CD4-positive, alpha-beta T cell (primary cell): ENCODE results near the gene ZNF276. TPM values are rescaled to one million over a fixed set of nuclear protein-coding genes. Genes with fewer than 3 reads are reported as not detected.
A peak's percentile ranks its signal among the peaks of the same experiment; 100 is the strongest.

ENCODE experiments used
- ATAC-seq: fragments of 200-7000 bp; cut with Tn5 transposase; one replicate; pipeline ENCODE4 v1.10.0; 2022; ENCODE audit warnings: mild to moderate bottlenecking; ENCODE audit not compliant: poor library complexity
- CTCF ChIA-PET: fragments of 350-600 bp; sonication (Branson Sonifier 250); formaldehyde crosslinking; loops from one replicate; lab custom pipeline; 2021; ENCODE audit warnings: antibody characterized with exemption, inconsistent platforms; lab: Charles Lee
- POLR2A ChIA-PET: fragments of 350-600 bp; sonication (Branson Sonifier 250); formaldehyde crosslinking; loops from one replicate; lab custom pipeline; 2021; ENCODE audit warnings: antibody characterized with exemption, inconsistent platforms; lab: Charles Lee
- DNase-seq, 14 experiments: peaks; one replicate each; pipeline ENCODE4 v3.0.0-alpha.2; 2013 to 2020; ENCODE audit warnings: mixed read lengths in 2 of 14
- H3K27ac ChIP-seq, 2 donors: one replicate each; pipeline versions ENCODE4 v1.5.1 to v1.7.0; 2013; ENCODE audit warnings: low read length in 2 of 2, low read depth in 1 of 2, mild to moderate bottlenecking in 1 of 2
- H3K27me3 ChIP-seq, 2 experiments: 1 replicate in 1 of 2; 2 replicates in 1 of 2; pipeline versions ENCODE4 v1.6.1 to v1.7.0; 2013; ENCODE audit warnings: low read length in 2 of 2, control low read depth in 1 of 2, mild to moderate bottlenecking in 1 of 2, moderate library complexity in 1 of 2; ENCODE audit not compliant: insufficient read depth in 2 of 2, control insufficient read depth in 1 of 2
- H3K36me3 ChIP-seq: one replicate; pipeline ENCODE4 v1.6.1; 2013; ENCODE audit warnings: low read length, control low read depth; ENCODE audit not compliant: insufficient read depth
- H3K4me1 ChIP-seq: one replicate; pipeline ENCODE4 v1.6.1; 2013; ENCODE audit warnings: low read length, control low read depth; ENCODE audit not compliant: insufficient read depth
- H3K4me3 ChIP-seq: one replicate; pipeline ENCODE4 v1.5.1; 2013; ENCODE audit warnings: mild to moderate bottlenecking, low read length, moderate library complexity
- H3K9me3 ChIP-seq, 2 experiments: 1 replicate in 1 of 2; 2 replicates in 1 of 2; pipeline versions ENCODE4 v1.6.1 to v1.7.0; 2013; ENCODE audit warnings: low read length in 2 of 2, mild to moderate bottlenecking in 2 of 2, control low read depth in 1 of 2, moderate library complexity in 1 of 2; ENCODE audit not compliant: control insufficient read depth in 1 of 2, insufficient read depth in 1 of 2
- H3K27ac Mint-ChIP-seq: one replicate; pipeline ENCODE4 v1.8.0; 2020; ENCODE audit warnings: mixed read lengths
- H3K27me3 Mint-ChIP-seq: one replicate; pipeline ENCODE4 v1.8.0; 2021; ENCODE audit warnings: mixed read lengths
- H3K36me3 Mint-ChIP-seq: one replicate; pipeline ENCODE4 v1.8.0; 2021; ENCODE audit warnings: low read depth, mixed read lengths
- H3K4me1 Mint-ChIP-seq: one replicate; pipeline ENCODE4 v1.8.0; 2021; ENCODE audit warnings: low read depth, mixed read lengths
- H3K4me3 Mint-ChIP-seq: one replicate; pipeline ENCODE4 v1.8.0; 2020; ENCODE audit warnings: mild to moderate bottlenecking, mixed read lengths
- H3K9me3 Mint-ChIP-seq: one replicate; pipeline ENCODE4 v1.8.0; 2020; ENCODE audit warnings: mixed read lengths
- CTCF ChIP-seq: fragments of 200-600 bp; IDR thresholded peaks from one replicate; pipeline ENCODE4 v1.8.0; 2022; ENCODE audit warnings: antibody characterized with exemption, mild to moderate bottlenecking
- intact Hi-C, 2 experiments: fragments of 100-400 bp; cut with DNase I in 1 of 2; cut with micrococcal nuclease in 1 of 2; formaldehyde crosslinking; loops; one replicate each; pipeline versions ENCODE4 v1.15.1 to v1.9.0; 2023 to 2025; cut with DNase I, micrococcal nuclease
- total RNA-seq, 174 experiments: library from RNA in 2 of 174; stranded (reverse) in 2 of 174; gene quantifications; one replicate each; pipeline ENCODE4 v1.2.3 and lab custom pipeline; 2021 to 2026

Gene ZNF276
- total RNA-seq, 2 experiments from 2014 or later = 127 to 137 TPM

DNA sequence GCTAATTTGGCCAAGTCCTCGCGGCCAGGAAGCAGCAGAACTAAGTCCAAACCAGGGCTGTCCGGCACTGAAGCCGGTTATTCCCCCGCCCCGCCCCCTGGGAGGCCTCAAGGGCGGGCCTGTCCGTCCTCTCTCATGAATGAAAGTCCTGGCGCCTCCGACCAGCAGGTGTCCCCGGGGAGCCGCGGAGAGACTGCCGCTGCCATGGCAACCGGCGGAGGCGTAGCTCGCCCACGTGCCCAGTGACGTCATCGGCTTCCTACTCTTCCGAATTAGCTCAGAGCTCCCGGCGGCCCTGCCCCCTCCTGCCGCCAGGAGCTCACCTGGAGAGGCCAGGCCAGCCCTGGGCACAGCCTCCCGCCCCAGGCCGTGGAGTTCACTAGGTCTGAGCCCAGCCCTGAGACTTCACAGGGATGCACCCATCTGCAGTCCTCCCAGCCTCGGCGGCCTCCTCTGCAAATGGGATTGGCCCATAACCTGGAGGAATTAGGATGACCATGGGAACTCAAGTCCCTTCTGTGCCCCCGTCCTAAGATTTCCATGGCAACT lies 21.2 kb upstream of the ZNF276 start:
- peak; percentile 13 for ATAC-seq
- no peaks in the 10 kb centered on the region for H3K9me3 ChIP-seq
- H3K4me1 ChIP-seq = peaks cover 44% of the 10 kb centered on the region
- peaks cover 21% of the 10 kb centered on the region for H3K36me3 Mint-ChIP-seq
- intact Hi-C loops = loop anchor here (1.0 to 5.0 kb wide), 5 partner anchors 14 to 317 kb away; partner anchors contain the start of genes CDK10 (in 1 of the 2) and DBNDD1 (in 1 of the 2)
- DNase-seq = peak; percentile 87 to 99 (median 94)
- peak overlapping the region; percentile 77 to 92 for H3K27ac ChIP-seq
- no peaks in the 10 kb centered on the region for H3K27me3 Mint-ChIP-seq
- peaks cover 16% of the 10 kb centered on the region for H3K4me1 Mint-ChIP-seq
- peak overlapping the region; percentile 63 for H3K4me3 ChIP-seq
- peak; percentile 80 for TF ChIP-seq CTCF
- peak overlapping the region; percentile 83 for H3K4me3 Mint-ChIP-seq
- POLR2A ChIA-PET = interaction anchor here (0.6 to 4.4 kb wide), 18 partner anchors 11 to 1981 kb away, joined by 3 to 35 read pairs (median 4); partner anchors contain the start of genes CDK10, FANCA, TCF25 and VPS9D1
- CTCF ChIA-PET = interaction anchor here (0.7 to 5.9 kb wide), 36 partner anchors 11 to 217 kb away, joined by 3 to 73 read pairs (median 4); partner anchors contain the start of genes CDK10, CHMP1A, FANCA and SPATA33
- peaks cover 6% of the 10 kb centered on the region for H3K36me3 ChIP-seq
- no peaks in the 10 kb centered on the region for H3K9me3 Mint-ChIP-seq
- H3K27me3 ChIP-seq = no peaks in the 10 kb centered on the region
- peak overlapping the region; percentile 81 for H3K27ac Mint-ChIP-seq

- DNase-seq (peak in 13 of 14 experiments; percentile 27 to 88 (median 51)), ATAC-seq (peak; percentile 22)
- intact Hi-C loops = loop anchor here (1.0 to 5.0 kb wide), 8 partner anchors 15 to 316 kb away; partner anchors contain the start of genes CDK10 (in 1 of the 2), DBNDD1 (in 1 of the 2) and TCF25 (in 1 of the 2)
- ChIA-PET POLR2A (interaction anchor here (0.7 to 4.4 kb wide), 18 partner anchors 10 to 1981 kb away, joined by 3 to 35 read pairs (median 4); partner anchors contain the start of genes CDK10, TCF25 and VPS9D1), CTCF (interaction anchor here (0.7 to 5.9 kb wide), 36 partner anchors 11 to 216 kb away, joined by 3 to 73 read pairs (median 4); partner anchors contain the start of genes CDK10, CHMP1A, FANCA and SPATA33)
- H3K27me3 Mint-ChIP-seq = no peaks in the 10 kb centered on the region
- H3K36me3 Mint-ChIP-seq = peaks cover 14% of the 10 kb centered on the region
- peaks cover 18% of the 10 kb centered on the region for H3K4me1 Mint-ChIP-seq
- H3K27ac Mint-ChIP-seq = peak overlapping the region; percentile 81
- peak overlapping the region; percentile 77 to 92 for H3K27ac ChIP-seq
- H3K4me3 ChIP-seq = peak overlapping the region; percentile 63
- no peaks in the 10 kb centered on the region for H3K9me3 ChIP-seq
- H3K4me1 ChIP-seq = peaks cover 45% of the 10 kb centered on the region
- peaks cover 6% of the 10 kb centered on the region for H3K36me3 ChIP-seq
- TF ChIP-seq CTCF = no peak
- H3K9me3 Mint-ChIP-seq = no peaks in the 10 kb centered on the region
- H3K27me3 ChIP-seq = no peaks in the 10 kb centered on the region
- peak overlapping the region; percentile 83 for H3K4me3 Mint-ChIP-seq
These were observed 20.5 kb upstream of the ZNF276 start for GRCh38 chr16:89700649-89701424.
